ENCODE data around the gene GNG10. TPM values are rescaled to one million over a fixed set of nuclear protein-coding genes. Genes with fewer than 3 reads are reported as not detected.
"Not testable (repeated sequence)": the region's sequence is repeated elsewhere in the genome, so short reads cannot be mapped to it uniquely, and the experiment has no call there.

GNG10 gene
- total RNA-seq, result 27.5 and 32.2 TPM in 2 replicates
- long read RNA-seq, transcript GNG10-201 (3 exons, 1,491 nt), result major isoform, 103 of 103 reads
- long read RNA-seq, partial matches to known transcripts, result 0 of 103 reads
- long read RNA-seq, other reads (novel, unspliced or antisense), result 0 of 103 reads

- TF ChIP-seq CTCF (IDR thresholded peaks at IDR 0.05; ENCODE audit: unreplicated experiment), result no peak
- H3K9me3 Mint-ChIP-seq (ENCODE audit: low read depth), result no peaks in the 10 kb centered on the region
- H3K4me3 Mint-ChIP-seq (ENCODE audit: low read depth), result peak within 1 kb of the TSS; percentile 97
- H3K36me3 Mint-ChIP-seq (ENCODE audit: insufficient read depth), result peaks cover 7% of the 10 kb centered on the region
- H3K27ac Mint-ChIP-seq, result peak within 1 kb of the TSS; percentile 96
- peak; percentile 46 for DNase-seq (ENCODE audit: low spot score, unreplicated experiment)
- peaks cover 17% of the 10 kb centered on the region for H3K27me3 Mint-ChIP-seq
- H3K4me1 Mint-ChIP-seq (ENCODE audit: low read depth), result peaks cover 18% of the 10 kb centered on the region
Measured at GRCh38 chr9:111661150-111661801, at the start of gene GNG10. Gene GNG10 (plus strand): TSS chr9:111661605. CDS start chr9:111661635, 30 bp downstream.

- no peak for TF ChIP-seq CTCF (IDR thresholded peaks at IDR 0.05; ENCODE audit: unreplicated experiment)
- no peak overlapping the region for H3K27ac Mint-ChIP-seq
- peaks cover 4% of the 10 kb centered on the region for H3K4me1 Mint-ChIP-seq (ENCODE audit: low read depth)
- no peaks in the 10 kb centered on the region for H3K36me3 Mint-ChIP-seq (ENCODE audit: insufficient read depth)
- H3K9me3 Mint-ChIP-seq (ENCODE audit: low read depth), result no peaks in the 10 kb centered on the region
- H3K27me3 Mint-ChIP-seq, result peaks cover 13% of the 10 kb centered on the region
- DNase-seq (ENCODE audit: low spot score, unreplicated experiment), result no peak
- no peak overlapping the region for H3K4me3 Mint-ChIP-seq (ENCODE audit: low read depth)
Measured at GRCh38 chr9:111613436-111614040, 47.9 kb upstream of the GNG10 start.

- H3K4me1 Mint-ChIP-seq (ENCODE audit: low read depth), result peaks cover 2% of the 10 kb centered on the region
- H3K4me3 Mint-ChIP-seq (ENCODE audit: low read depth), result no peak overlapping the region
- DNase-seq (ENCODE audit: low spot score, unreplicated experiment), result no peak
- no peaks in the 10 kb centered on the region for H3K36me3 Mint-ChIP-seq (ENCODE audit: insufficient read depth)
- no peaks in the 10 kb centered on the region for H3K9me3 Mint-ChIP-seq (ENCODE audit: low read depth)
- no peak overlapping the region for H3K27ac Mint-ChIP-seq
- TF ChIP-seq CTCF (IDR thresholded peaks at IDR 0.05; ENCODE audit: unreplicated experiment), result no peak
- H3K27me3 Mint-ChIP-seq, result peaks cover 4% of the 10 kb centered on the region
Measured at GRCh38 chr9:111615928-111616327, 45.5 kb upstream of the GNG10 start.

GRCh38 chr9:111617349-111617748, 44.1 kb upstream of the GNG10 start:
- not testable (repeated sequence) for H3K9me3 Mint-ChIP-seq (ENCODE audit: low read depth); H3K27me3 Mint-ChIP-seq; H3K4me3 Mint-ChIP-seq (ENCODE audit: low read depth); DNase-seq (ENCODE audit: low spot score, unreplicated experiment); H3K36me3 Mint-ChIP-seq (ENCODE audit: insufficient read depth); H3K27ac Mint-ChIP-seq; H3K4me1 Mint-ChIP-seq (ENCODE audit: low read depth)

GRCh38 chr9:111621895-111622480, 39.4 kb upstream of the GNG10 start:
- peak; percentile 58 for TF ChIP-seq CTCF (IDR thresholded peaks at IDR 0.05; ENCODE audit: unreplicated experiment)
- DNase-seq (ENCODE audit: low spot score, unreplicated experiment), result no peak
- Mint-ChIP-seq H3K27me3 (no peaks in the 10 kb centered on the region), H3K4me1 (ENCODE audit: low read depth) (no peaks in the 10 kb centered on the region), H3K27ac (no peak overlapping the region), H3K36me3 (ENCODE audit: insufficient read depth) (no peaks in the 10 kb centered on the region), H3K9me3 (ENCODE audit: low read depth) (no peaks in the 10 kb centered on the region), H3K4me3 (ENCODE audit: low read depth) (no peak overlapping the region)
